HG02885 (cell line): ENCODE results near the gene BTG2.
A peak's percentile ranks its signal among the peaks of the same experiment; 100 is the strongest.
"Not testable (repeated sequence)": the region's sequence is repeated elsewhere in the genome, so short reads cannot be mapped to it uniquely, and the experiment has no call there.

ENCODE experiments used
- ATAC-seq: cut with Tn5 transposase; IDR thresholded peaks from one replicate; pipeline ENCODE4 v1.9.1; 2021; ENCODE audit warnings: mild to moderate bottlenecking; ENCODE audit not compliant: unreplicated experiment, poor library complexity

The BTG2 gene

GRCh38 chr1:203311368-203312301 lies 6.3 kb downstream of the BTG2 start:
- no peak for ATAC-seq

GRCh38 chr1:203314025-203314759 lies 8.9 kb downstream of the BTG2 start:
- ATAC-seq: not testable (repeated sequence)

GRCh38 chr1:203316626-203317093 lies 11.3 kb downstream of the BTG2 start:
- ATAC-seq: no peak

DNA sequence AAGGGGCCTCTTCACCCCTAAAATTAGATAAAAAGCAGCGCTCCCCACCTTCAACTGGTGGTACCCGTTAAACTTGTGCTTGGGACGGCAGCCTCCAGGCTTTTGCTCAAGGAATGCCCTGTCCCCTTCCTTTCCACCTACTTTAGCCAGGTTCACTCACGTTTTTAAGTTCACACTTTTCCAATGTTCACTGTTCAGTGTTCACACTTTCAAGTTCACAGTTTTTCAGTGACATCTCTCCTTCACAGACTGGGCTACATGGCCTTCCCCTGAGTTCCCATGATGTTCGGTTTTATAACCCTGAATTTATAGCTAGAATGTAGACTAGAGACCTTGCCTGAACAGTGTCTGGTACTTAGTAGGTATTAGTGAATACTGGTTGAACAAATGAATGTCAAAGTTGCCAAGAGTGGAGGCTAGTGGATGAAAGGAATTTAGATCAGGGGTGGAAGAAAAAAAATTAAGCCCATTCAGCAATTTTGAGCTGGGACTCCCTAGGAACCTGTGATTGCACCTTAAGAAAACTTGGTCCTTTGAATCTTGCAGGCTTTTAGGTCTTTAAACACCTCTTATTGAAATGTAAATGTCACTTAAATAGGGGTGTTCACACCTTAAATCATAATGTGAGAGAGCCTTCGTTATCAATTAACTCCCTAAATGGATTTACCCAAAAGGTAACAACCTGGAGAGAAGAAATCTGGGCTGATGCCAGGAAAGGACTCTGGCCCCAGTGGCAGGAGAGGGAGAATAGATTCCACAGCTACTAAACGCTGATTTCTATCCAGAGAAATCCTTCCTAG lies 12.3 kb downstream of the BTG2 start:
- no peak for ATAC-seq

GRCh38 chr1:203318229-203318517 lies 12.9 kb downstream of the BTG2 start:
- ATAC-seq: no peak

GRCh38 chr1:203320591-203321272 lies 15.4 kb downstream of the BTG2 start:
- ATAC-seq: peak; percentile 75

GRCh38 chr1:203321273-203322052 lies 16.1 kb downstream of the BTG2 start:
- no peak for ATAC-seq

GRCh38 chr1:203322500-203323179 lies 17.3 kb downstream of the BTG2 start:
- no peak for ATAC-seq

DNA sequence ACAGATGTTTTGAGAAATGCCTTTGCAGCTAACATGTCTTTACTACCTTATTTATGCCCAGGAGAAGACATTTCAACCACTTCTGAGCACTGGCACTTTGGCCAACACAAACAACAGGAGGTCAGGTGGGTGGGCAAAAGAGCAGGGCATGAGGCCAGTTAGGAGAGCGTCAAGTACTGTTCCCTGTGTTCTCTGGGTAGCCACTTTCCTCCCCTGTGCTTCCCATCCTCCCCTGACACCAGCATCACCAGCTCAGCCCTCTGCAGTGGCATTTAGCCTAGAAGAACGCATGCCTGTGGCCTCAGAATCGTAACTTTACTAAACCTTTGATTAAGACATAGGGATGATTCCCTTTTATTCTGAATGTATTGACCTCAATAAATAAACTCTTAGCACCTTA lies 18.3 kb downstream of the BTG2 start:
- no peak for ATAC-seq

GRCh38 chr1:203324105-203325025 lies 19.0 kb downstream of the BTG2 start:
- ATAC-seq: no peak

GRCh38 chr1:203325026-203325417 lies 19.7 kb downstream of the BTG2 start:
- peak; percentile 27 for ATAC-seq

DNA sequence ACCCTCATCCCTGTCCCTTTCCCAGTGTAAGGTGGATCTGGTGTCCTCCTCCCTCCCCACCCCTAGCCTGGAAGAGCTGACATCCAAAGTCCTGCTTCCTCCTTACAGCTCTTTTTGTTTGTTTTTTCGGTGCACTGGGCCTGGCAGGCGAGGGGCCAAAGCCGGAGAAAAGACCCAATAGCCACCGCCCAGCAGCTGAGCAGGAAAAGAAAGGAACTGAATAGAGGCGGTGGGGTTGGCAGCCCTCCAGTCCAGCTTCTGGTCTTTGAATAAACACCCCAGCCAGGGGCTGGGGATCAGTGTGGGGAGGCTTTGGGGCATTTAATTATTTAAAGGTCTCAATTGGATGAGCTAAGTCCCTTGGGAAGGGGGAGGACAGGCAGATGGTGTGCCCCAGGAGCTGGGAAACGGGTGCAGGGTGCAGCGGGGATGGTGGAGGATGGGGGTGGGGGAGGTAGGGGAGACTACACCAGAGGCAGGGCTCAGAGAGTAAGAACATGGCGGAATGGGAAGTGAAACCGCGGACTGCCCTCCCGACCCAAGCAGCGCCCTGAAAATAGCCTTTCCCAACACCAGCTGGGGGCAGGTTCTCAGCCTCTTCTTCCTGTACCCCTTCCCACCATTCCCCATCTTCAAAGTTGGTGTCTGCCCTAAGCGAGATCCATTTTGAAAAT lies 20.2 kb downstream of the BTG2 start:
- no peak for ATAC-seq

- ATAC-seq: peak; percentile 79
Measured at GRCh38 chr1:203326830-203327683, 21.7 kb downstream of the BTG2 start.

DNA sequence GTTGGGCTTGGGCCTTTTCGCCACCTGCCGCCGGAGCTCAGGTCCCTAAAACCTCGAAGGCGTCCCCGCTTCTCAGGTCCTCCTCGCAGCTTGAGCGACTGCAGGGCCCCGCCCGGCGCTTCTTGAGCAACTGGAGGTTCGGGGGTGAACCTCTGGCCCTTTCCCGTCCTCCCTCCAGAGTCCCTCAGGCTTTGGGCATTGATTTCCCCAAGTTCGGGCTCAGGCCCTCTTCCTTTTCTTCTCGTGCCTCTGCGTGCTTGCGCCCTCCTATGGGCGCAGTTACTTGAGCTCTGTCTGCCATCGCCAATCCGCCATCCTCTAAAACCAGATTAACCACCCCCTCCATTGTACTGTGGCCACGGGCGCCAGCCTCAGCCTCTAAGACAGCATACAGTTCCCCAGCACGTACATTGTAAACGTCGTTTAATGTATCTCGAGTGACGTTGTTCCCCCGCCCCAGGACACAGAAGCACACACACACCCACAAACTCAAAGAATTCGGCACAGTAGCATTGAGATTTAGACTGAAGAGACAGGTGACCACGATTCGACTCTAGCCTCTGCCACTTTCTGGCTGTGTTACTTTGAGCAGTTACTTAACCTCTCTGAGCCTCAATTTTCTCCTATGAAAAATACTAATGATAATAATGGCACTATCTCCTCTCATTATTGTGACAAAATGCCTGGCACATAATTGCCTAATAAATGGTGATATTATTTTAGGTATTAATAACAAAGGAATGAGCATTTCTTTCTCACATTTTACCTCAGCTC lies 22.6 kb downstream of the BTG2 start:
- peak; percentile 35 for ATAC-seq

- ATAC-seq: no peak
Measured at GRCh38 chr1:203328714-203329122, 23.4 kb downstream of the BTG2 start.

DNA sequence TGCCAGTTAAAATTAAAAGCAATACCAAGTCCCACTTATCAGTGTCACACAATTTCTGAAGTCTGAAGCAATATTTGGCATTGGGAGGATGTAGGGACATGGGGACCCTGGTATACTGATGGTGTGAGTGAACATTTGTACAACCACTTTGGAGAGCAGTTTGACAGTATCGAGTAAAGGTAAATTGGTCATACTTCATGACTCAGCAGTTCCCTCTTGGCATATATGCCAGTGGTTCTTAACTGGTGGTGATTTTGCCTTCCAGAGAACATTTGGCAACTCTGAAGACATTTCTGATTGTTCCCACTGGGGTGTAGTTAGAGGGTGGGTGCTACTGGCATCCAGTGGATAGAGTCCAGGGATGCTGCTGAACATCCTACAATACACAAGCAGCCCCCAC lies 25.9 kb downstream of the BTG2 start:
- ATAC-seq: no peak
